GM19043 (cell line): ENCODE results near the gene KCNK13.

Experiments
- ATAC-seq: cut with Tn5 transposase; IDR thresholded peaks from one replicate; pipeline ENCODE4 v1.9.1; 2021; ENCODE audit warnings: low read depth; ENCODE audit not compliant: unreplicated experiment

The KCNK13 gene

DNA sequence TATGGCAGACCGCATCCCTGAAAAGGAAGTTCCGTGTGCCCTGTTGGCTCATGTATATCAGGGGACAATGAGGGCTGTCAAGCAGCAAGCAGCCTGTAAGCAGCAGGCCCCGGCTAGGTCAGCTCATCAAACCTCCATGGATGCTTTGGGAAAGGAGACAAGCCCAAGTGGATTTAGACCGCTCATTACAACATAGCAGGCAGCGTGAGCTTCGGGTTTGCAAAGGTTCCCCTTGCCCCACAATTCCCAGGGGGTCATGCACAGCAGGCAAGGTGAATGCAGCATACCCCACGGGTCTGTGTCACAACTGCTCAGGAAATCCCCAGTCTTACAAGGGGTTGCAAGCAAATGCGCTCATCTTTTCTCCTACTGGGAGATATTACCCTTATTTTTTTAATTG lies 54.6 kb downstream of the KCNK13 start:
- no peak for ATAC-seq

DNA sequence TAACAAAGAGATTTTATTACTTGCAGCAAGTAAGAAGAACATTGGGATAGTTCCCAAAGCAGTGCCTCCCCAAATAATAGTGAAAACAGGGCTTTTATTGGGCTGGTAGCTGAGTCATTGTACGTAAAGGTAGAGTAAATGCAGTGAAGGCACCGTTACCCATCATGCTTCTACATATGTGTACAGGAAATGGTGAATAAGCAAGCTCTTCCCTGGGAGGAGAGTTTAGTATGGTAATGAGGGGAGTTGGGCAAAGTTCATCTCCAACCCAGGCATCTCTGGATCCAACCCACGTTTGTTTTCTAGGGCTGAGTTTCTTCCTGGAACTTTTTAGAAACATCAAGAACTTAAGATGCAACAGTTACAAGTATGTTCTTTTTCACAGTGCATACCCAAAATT lies 56.2 kb downstream of the KCNK13 start:
- ATAC-seq = no peak

DNA sequence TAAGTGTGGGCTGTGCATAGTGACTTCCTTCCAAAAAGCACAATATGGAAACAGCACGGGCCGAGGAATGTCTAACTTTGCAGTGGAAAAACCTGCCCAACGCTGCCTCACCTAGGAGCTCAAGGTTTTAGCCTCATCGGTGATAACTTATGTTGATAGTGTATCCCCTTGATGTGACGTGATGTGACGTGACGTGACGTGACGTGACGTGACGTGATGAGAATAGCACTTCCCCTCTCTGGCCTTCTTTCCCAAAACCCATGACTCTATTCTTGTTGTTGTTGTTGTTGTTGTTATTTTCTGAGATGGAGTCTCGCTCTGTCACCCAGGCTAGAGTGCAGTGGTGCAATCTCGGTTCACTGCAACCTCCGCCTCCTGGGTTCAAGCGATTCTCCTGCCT lies 64.5 kb downstream of the KCNK13 start:
- ATAC-seq = no peak

DNA sequence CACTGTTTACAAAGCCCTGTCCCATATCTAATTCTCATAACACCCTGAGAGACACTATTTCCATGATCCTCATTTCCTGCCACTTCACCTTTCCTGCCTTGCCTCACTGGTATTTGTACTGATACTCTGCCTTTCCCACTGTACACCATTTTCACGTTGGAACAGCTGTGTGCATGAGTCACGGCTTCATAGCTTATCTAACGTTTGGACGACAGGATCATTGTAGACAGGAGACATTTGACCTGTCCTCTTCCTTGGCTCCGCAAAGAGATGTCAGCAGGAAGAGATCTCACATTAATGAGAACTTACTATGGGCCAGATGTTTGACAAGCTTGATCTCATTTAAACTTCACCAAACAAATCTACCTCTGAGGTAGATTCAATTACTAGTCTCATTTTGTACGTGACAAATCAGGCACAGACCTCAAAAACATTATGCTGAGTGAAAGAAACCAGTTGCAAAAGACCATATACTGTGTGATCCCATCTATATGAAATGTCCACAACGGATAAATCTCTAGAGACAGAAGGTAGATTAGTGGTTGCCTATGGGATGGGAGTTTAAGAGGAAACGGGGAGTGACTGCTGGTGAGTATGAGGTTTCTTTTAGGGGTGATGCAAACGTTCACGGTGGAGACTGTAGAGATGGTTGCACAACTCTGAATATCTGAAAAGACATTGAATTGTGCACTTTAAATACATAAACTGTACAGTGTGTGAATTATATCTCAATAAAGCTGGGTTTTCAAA lies 71.2 kb downstream of the KCNK13 start:
- no peak for ATAC-seq

DNA sequence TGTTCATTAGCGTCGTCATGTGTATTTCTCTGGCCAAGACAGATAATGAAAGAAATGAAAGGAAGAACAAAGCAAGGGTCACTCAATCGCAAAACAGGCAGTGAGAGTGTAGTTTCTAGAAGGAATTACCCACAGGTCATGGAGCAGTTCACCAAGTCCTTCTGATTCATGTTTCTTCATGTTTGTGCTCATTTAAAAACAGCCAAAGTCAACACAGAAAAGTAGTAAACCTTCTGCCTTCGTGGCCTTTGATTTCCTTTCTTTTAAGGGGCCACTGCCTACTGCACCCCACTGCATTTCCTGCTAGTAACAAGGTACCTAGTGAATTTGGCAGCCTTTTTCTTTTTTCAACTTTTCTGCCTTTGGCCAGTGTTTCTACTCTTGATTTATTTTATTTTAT lies 75.1 kb downstream of the KCNK13 start:
- ATAC-seq = no peak

DNA sequence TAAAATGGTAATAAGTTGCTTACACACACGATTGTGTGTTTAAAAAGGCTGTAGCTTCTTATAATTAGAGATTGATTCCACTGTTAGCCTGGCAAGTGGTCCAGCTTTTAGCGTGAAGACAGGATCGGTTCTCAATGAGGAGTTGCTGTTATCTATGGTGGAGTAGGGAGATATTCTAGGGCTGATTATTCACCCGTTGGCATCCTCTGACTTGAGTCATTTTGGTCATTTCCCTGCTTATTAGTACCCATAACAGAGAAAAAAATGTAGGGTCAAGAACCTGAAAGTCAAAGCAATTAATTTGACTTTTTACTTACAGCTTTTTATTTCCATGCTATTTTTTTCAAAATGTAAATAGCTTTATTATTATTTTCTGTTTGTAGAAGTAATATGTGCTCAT lies 76.0 kb downstream of the KCNK13 start:
- no peak for ATAC-seq

DNA sequence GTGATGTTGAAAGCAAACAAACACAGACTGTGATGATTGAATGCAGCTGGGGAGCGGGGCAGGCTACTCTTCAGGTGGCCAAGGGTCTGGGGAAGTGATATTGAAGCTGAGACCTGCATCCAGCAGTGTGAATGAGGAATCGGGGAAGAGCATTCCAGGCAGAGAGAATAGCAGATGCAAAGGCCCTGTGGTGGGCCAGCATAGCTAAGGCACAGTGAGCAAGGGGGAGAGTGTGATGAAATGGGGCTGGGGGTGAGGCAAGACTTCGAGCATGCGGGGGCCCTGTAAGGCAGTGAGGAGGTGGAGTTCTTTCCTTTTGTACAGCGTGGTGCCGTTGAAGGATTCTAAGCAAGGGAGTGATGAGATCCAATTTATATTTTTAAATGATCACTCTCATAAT lies 77.4 kb downstream of the KCNK13 start:
- no peak for ATAC-seq

DNA sequence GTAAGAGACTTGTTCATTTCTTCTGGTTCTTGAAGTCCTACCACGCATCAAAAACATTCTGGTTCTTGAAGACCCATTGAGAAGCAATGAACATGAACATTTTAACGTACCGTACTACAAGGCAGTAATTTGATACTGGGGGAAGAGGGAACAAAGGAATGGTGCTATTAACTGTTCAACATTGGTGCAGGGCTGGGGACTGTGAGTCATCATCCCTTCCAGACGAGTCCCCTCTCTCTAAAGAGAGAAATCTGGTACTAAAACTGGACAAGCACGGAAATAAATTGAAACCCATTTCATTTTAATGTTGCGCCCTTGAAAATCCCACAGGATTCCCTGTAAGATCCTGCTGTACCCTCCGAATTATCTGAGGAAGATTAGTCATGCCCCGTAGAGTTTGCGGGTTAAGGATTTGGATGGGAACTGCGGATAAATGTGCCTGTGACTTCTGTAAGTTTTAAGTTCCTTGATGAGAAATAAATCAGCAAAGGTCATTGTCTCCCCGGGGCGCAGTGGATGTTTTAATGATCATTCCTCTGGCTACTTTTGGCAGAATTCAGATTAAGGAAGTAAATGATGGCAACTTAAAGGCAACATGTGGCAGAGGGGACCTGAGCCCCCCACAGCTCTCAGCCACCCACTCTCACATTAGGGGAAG lies 78.6 kb downstream of the KCNK13 start:
- ATAC-seq = no peak

DNA sequence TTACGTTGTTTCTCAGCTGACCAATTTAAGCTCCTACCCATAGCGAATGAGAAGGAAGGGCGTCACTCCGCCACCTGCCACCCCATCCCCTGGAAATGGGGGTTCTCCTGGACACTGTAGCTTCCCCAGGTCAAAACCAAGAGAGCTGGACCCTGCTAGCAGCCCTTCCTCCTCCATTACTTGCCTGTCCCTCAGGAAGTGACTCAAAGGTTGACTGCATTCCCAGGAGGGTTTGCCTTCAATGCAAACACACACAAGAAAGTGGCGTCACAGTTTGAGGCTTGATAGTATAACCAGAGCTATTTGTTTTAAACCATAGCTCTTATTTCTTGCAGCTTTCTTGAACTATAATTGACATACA lies 79.1 kb downstream of the KCNK13 start:
- ATAC-seq = no peak

DNA sequence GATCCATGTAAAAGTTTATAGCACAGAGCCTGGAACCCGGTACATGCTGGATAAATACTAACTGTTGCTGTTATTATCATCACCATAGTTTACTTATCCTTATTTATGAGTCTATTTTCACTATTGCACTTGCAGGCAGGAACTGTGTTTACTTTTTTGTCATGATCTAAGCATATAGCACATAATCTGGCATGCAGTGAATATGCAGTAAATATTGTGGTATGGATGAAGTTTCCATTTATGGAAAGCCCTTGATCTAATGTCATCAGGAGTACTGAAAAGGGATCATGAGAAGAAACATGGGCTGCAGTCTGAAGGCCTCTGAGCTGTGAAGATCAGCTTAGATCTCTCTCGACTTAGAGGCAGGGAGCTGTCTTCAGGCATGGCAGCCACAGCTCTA lies 91.6 kb downstream of the KCNK13 start:
- ATAC-seq = no peak

DNA sequence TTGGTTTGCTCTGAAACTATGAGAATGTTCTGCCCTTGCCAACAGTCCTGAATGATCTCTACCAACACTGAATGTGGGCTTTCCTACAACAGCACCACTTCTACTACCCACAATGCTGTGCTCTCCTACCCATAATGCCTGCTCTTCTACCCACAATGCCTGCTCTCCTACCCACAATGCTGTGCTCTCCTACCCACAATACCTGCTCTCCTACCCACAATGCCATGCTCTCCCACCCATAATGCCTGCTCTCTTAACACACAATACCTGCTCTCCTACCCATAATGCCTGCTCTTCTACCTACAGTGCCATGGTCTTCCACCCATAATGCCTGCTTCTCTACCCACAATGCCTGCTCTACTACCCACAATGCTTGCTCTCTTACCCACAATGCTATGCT lies 92.3 kb downstream of the KCNK13 start:
- ATAC-seq = no peak

DNA sequence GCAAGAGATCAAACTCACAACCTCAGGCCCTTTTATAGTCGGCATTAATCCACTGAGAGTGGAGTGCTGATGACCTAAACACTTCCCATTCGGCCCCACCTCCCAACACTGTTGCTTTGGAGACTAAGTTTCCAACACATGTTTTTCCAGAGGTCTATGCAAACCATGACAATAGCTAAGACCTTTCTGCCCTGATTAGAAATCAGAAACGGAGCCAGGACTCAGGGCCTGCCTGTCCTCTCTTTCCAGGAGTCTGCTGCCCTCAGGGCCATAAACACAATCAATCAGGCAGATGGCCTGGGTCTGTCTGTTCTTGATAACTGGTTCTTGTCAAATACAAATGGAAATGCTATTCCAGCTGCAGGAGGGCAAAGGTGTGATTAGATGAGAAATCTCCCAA lies 97.4 kb downstream of the KCNK13 start:
- no peak for ATAC-seq

DNA sequence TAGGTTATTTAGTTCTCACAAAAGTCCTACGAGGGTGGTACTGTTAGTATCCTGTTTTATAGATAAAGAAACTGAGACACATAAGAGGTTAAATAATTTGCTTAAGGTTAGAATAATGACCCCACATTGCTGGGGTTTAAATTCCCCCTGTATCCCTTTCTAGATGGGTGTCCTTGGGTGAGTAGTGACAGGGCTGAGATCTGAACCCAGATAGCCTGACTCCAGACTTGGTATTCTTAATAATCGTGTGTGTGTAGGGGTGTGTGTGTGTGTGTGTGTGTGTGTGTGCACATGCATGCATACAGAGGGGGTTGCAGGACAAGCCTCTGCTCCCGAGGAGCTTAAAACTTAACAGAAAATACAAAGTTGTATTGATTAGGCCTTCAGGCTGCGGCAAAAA lies 97.9 kb downstream of the KCNK13 start:
- ATAC-seq = no peak

DNA sequence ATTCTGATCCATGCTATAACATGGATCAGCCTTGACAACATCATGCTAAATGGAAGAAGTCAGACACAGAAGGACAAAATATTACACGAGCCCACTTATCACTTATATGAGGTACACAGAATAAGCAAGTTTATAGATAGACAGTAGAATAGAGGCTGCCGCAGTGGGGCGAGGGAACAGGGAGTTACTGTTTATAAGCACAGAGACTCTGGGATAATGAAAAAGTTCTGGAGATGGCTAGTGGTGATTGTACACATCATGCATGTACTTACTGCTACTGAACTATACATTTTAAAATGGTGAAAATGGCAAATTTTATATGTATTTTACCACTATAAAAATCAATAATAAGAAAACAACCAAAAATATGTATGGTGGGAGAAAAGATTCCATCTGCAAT lies 99.3 kb downstream of the KCNK13 start:
- no peak for ATAC-seq

DNA sequence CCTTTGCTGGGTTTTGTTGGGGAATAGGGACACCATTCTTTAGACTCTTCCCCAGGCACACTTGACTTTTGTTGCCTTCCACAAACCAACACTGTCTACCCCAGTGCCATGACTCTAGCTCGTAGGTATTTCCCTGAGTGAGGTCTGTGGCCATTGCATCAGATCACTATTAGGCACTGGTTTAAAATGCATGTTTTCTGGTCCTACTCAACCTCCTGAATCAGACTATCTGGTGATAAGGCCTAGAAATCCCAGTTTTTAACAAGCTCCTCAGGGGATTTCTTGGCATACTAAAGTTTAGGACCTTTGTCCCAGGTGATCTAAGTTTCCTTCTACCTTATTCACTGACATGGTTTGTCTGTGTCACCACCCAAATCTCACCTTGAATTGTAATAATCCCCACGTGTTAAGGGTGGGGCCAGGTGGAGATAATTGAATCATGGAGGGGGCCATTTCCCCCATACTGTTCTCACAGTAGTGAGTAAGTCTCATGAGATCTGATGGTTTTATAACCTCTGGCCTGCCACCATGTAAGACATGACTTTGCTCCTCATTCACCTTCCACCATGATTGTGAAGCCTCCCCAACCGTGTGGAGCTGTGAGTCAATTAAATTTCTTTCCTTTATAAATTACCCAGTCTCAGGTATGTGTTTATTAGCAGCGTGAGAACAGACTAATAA lies 106.8 kb downstream of the KCNK13 start:
- no peak for ATAC-seq

DNA sequence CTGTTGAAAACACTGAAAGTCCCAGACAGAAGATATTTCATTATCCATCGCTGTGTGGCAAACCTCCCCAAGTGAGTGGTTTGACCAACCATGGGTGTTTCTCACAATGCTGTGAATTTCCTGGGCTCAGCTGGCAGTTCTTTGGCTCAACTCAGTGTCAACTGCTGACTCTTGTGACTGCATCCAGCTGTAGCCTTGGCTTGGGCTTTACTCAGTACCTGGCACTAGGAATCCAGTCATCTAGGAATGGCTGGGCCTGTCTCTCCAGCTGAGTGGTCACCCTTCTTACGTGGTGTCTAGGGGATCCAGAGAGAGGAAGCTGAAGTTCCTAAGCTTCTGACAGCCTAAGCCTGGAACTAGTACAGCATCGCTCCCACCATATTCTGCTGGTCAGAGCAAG lies 113.8 kb downstream of the KCNK13 start:
- ATAC-seq = no peak

DNA sequence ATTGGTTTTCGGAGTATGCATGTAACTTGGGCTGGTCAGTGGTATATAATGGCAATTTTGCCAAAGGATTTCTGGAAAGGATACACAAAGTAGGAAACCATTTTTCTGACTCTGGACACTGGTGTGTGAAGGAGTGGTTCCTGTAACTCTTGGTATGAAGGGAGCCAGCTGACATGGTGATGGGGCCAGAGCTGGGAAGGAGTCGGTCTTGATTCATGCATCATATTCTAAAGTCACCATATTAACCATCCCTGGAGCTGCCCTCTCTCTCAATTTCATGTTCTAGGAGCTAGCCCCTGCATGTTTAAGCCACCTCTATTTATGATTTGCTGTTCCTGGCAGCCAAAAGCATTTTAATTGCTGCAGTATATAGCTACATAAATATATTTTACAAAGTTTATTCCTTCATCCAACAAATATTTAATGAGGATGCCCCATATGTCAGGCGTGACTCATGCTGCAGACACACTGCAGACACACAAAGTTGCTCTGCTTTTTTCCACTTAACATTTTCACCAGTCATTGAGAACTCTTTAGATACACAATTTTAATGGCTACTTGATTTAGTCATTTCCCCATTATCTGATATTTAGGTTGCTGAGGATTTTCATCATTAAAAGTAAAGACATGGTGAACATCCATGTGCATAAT lies 115.9 kb downstream of the KCNK13 start:
- ATAC-seq = no peak

DNA sequence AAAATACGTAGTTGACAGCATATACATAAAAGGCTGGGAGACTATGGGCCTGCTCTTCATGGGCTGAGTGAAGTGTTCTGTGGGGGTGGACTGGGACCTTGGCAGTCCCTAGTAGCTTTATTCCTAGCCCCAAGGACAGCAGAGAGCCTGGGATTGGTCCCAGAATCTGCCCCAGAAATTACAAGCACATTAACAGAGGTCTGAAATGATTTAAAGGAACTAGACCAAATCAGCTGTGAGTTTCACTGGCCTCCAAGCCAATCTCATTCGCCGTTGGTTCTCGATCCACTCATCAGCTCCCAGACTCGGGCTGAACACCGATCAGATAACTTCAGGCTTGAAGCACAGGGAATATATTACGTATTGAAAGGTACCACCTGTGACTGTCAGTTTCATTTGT lies 117.6 kb downstream of the KCNK13 start:
- ATAC-seq = no peak

DNA sequence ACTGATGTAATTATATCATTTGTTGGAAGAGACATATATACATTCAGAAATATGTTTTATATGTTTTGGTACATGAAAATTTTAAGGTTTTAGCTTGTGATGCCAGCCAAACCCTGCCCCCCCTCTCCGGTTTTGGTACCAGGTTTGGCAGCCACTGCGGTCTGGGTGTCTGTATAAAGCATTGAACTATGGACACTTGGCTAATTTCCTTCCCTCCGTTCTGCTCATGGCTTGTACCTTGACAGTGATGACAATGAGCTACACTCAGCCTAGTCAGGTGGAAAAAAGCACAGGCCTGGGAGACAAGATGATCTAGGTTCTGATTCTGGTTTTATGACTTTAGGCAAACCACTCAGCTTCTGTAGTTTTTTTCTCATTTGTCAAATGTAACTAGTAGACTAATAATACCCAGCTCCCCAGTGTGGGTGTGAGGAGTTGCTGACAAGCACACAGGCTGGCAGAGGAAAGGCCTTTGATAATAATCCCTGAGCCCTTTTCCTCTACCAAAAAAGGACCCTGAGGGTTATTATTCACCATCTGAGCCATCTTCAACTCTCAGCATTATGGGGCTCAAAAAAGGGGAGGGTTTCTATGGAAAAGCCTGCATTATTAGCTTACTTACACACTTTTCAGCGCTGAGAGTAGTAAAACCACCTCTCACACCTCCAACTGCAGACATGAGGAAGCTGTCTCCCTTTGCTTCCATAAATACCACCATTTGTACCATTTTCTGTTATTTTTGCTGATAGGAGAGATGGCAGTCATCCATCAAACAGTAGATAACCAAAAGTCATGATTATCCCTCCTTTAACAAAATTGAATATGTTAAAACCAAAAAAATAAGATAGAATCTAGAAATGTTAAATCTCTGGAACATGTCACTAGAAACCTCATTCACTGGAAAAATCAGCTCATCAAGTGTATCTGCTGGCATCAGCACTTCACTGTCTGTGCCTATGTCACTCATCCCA lies 118.3 kb downstream of the KCNK13 start:
- ATAC-seq = no peak

DNA sequence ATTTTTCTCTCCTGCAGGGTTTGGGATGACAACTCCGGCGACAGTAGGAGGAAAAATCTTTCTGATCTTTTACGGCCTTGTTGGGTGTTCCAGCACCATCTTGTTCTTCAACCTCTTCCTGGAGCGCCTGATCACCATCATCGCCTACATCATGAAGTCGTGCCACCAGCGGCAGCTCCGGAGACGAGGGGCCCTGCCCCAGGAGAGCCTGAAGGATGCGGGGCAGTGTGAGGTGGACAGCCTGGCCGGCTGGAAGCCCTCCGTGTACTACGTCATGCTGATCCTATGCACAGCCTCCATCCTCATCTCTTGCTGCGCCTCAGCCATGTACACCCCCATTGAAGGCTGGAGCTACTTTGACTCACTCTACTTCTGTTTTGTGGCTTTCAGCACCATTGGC lies 122.3 kb downstream of the KCNK13 start:
- ATAC-seq = no peak
